HS-5 (cell line): ENCODE data around the gene NFIB.

Source experiments
- DNase-seq: peaks from one replicate; pipeline ENCODE4 v3.0.0-alpha.2; 2012; ENCODE audit warnings: low read depth

The NFIB gene

DNA sequence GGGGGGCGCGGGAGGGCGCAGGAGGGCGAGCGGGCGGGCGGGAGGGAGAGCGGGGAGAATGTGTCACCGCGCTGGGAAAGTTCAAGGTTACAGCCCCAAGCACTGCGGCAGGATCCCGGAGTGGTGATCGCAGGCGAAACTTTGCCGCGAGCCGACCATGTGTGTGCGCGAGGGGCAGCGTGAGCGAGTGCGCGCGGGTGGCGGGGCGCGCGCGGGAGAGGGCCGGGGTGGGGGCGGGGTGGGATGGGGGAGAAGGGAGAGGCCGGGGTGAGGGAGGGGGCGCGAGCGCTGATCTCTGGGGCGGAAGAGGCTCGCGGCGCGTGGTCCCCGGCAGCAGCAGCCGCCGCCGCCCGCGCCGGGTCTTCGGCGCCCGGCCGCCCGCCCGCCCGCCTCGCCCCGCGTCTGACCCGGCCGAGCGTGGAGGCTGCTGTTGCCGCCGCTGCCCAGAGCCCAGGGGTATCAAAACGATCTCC, at the start of gene NFIB:
Gene NFIB, minus strand, starts transcription at position 191 of the 473 bp plus-strand sequence. CDS start 630 bp downstream, outside the sequence.
- DNase-seq, result no peak

DNA sequence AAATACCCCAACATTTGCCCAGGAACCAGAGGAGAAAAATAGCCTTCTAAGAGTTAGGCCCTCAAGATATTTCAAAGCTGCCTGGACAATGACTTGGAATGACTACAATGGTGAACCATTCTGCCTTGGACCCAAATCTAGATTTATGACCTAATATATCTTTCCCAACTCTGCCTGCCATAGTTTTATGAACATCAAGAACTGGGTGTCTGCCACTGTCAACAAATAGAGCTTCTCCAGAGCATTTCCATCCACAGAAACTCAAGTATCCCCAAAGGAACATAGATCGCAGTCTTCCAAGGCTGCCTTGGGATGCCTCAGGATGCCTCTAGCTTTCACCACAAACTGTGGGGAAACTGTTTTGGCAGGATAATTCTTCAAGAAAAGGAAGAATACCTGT, 48.2 kb upstream of the NFIB start:
- DNase-seq, result no peak

DNA sequence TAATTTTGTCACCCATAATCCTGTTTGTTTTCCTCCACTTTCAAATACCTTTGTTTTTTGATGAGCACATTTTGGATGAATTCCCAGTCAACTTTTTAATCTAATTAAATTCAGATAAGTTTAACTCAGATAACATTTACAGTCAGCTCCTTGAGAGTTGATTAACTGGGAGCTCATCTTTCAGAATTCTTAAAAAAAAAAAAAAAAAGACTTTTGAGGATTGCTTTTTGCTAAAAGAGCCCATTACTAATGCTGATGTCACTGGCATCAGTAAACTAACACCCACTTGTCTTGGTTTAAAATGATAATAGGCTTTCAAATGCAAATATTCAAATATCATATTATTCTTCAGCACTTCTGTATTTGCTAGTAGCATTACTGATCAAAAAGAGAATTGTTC, 47.1 kb upstream of the NFIB start:
- DNase-seq, result no peak

DNA sequence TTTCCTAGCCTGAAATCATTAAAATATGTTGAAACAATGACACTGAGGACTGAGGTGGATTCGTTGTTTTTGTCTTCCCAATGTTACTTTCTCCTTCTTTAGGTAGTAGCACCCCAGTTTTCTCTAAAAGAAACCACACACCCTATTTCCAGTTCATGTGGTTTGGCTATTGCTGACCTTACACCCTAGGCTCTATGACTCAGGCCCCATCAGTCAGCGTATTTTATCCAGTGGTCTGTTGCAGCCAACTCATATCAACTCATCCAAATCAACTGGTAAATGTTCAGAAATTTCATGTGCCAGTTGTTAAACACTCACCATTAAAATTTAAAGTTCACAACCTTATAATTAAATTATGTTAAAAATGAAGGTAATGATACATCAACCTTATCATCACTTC, 44.6 kb upstream of the NFIB start:
- DNase-seq, result no peak

DNA sequence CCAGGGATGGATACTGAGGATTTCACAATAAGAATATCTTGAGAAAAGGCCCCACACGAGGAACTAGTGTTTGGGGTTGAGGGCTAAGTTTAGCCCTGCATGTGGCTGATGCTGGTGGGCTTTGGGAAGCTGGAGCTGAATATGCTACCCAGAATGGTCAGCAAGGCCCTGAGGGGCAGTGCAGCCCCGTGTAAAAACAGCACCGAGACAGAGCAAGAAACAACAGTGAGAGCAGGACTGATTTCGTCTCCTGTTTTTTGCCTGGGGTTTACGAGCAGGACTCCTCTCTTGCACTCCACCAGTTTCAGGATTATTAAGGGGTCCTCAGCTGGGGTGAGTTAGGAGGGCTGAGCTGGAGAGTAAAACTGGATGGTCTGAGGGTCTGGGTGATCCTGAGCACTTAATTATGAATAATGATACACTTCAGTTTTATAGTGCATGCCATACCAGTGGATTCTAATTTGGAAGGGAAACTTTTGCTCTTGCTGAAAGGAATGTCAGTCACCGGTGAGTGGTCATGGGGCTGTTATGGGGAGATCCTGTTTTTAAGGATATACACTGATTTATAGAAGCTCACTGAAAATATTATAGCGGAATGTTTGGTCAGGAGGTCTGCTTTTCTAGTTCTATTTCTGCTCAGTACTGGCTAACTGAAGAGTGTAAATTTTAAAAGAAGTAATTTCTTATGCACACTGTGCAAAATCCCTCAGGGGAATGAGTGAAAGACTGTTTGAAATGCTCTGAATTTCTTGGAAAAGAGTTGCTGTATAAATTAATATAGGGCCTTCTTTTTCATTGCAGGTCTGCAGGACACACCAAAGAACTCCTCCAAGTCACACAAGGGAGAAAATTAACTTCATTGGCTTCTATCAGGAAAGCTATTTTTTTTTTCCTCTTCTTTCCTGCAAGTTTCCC, 42.7 kb upstream of the NFIB start:
- no peak for DNase-seq

DNA sequence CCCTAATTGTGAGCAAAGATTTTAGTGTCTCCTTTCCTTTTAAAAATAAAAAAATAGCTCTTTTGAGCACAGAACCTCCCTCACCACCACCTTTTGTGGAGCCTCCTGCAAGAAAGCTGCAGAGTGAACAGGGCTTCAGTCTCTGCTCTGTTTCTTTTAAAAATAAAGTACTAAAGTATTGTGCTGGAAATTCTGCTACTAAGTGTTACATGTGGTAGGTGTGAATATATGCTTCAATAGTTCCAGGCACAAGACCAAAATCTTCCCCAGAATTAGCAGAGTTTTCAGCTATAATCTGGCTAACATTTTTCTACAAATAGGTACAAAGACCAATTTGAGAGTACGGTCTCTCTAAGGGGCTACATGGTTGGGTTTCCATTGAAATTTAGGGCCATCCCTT, 40.3 kb upstream of the NFIB start:
- DNase-seq, result no peak

DNA sequence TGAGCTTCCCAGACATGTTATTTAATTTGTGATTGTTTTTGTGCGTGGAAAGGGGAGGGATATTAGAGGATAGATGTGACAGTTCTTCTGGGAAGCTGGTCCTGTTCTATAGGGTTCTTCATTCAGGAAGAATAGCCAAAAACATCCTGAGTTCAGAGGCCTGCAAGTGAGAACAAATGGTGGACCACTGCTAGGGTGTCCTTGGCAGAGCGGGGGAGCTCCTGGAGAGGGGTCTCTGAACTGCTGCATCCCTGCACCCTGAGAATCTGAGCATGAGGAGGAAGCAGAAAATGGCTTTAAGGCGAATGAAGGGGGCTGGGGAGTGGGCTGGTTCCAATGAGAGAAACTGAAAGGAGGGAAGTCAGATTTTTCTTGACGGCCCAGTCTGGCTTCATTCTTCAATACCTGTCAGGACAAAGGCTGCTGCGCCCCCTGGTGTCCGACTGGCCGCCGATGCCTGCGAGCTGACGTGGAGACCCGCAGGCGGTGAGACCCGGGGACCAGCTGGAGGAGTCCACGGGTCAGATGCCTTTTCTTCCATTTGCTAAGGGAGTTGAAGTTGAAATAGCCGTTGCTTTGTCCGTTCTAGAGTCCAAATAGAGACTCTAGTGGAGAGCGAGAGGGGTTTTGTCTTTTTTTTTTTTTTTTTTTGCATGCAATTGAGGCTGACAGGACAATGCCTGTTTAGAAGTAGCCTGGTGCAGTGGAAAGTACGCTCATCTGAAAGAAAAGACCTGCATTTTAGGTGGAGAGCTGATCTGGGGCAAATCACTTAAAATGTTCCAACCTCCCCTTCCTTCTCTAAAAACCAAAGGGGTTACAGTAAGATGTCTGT, 39.5 kb upstream of the NFIB start:
- DNase-seq, result no peak

DNA sequence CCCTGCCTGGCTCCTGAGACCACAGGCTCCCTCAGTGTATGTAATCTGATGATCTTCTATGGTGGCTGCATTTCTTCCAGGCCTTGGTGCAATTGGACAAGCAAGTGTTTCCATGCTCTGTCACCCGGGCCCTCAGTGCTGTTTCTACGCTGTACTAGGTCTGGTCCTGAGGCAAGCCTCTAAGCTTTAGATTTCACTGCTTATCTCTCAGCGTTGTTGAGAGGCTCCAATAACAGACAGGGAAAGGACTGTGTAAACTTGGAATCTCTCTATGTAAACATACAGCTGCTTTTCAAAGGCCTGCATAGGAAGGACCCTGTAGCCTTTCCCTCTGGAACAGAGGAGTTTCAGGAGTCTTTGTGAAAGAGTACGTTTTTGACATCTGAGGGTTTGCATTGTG, 38.6 kb upstream of the NFIB start:
- no peak for DNase-seq

DNA sequence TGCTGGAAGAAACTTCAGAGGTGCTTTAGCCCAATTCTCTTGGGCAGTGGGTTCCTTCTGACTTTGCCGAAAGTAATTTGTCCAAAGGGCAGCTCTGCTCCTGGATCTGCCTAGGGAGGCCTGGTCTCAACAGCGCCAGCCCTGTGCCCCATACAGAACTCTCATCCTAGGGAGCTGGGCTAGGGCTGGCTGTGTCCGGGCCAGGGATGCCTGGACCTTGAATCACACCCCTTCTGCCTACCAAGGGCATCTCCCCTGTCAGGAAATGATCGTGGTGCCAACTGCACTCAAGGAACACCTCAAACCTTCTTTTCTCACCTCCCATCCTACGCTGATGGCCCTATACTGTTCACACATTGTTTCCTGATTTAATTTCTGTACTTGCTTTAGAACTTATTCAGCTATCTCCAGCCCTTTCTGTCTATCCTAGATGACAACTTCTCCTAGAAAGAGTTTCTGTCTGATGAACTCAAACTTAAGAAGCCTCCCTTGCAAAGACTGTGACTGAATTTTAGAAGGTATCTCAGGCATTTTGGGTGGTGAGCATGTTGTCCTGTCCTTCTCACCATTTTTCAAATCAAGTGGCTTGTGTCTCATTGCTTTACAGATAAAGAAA, 37.4 kb upstream of the NFIB start:
- no peak for DNase-seq

DNA sequence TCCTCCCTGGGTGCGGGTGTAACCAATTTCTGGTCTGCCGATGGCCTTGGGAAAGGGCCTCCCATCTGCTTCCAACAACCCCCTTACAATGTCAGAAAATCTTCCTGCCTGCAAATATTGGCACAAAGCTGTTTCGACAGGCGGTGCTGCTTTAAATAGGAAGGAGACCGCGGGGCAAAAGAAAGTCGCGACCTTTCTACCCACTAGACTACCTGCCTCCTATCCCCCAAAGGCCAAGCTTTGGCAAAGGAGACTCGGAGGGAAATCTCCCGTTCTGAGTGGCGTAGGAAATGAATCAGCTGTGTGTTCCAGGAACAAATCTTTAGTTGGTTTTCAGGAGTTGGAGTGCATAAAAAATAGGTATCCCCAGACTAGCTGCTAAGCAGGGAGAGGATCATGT, 36.8 kb upstream of the NFIB start:
- DNase-seq, result no peak

DNA sequence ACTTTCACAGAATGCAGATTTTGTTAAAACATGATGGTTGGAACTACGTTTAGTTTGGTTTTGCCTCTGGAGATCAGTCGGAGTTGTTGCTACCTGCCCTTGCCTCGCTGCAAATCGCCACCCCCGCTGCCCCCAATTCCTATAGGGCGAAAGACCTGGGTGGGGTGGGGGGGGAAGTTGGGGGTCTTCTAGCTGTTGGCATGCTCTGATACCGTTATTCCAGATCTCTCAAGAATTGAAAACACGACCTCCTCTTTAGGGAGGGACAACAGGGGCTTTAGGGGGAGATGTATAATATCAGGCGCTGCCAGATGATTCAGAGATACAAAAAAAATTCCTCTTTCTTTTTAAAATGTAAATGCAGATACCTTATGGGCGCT, 36.4 kb upstream of the NFIB start:
- no peak for DNase-seq

DNA sequence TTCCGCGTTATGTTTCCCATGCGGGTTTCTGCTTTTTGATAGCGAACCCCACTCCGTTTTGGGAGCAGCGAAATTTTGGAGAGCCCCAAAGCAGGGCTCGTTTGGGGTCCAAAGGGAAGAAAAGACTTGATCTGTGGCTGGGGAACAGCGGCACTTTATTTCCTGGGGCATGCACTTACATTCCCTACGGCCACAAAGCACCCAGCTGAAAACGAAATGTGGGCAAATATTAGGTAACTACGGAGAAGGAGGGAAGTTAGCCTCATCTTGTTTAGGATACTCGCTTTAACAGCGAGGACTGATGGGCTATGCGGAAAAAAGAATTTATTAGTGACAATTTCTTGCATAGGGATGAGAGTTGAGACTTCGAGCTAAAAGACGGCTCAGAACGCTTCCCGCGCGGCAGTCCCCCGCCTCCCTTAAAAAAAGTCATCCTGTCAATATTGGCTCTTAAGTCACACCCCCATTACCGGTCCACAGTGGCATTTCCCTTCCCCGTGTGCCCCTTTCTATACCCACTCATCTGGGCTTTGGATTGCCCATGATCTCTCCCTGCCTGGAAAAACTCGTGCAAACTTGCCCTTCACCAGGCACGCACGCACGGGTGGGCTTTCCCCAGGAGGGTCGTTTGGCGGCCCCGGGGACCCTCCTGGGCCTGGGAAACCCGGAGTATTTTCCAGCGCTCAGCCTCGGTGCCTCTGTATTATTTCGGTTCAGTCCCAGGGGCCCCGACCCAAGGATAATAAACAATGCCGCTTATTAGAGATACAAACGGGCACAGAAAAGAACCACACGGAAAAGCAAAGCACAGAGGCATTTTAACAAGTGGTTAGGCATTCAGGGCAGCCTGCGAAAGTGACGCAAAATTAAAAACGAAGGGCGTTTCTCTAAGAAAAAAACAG, 35.8 kb upstream of the NFIB start:
- DNase-seq, result no peak

DNA sequence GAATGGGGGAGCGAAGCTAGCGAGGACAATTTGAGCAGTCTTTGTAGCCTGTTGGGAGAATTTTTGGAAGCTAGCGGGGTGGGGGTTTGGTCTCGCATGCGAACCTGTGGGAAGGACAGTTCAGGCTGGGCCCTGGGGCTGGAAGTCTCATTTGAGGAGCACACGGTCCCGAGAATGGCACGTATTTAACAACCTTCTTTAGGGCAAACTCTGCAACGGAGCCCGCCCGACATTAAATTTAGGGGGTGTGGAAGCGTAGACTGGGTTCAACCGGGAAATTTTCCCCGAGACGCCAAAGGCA, 35.2 kb upstream of the NFIB start:
- DNase-seq, result no peak

DNA sequence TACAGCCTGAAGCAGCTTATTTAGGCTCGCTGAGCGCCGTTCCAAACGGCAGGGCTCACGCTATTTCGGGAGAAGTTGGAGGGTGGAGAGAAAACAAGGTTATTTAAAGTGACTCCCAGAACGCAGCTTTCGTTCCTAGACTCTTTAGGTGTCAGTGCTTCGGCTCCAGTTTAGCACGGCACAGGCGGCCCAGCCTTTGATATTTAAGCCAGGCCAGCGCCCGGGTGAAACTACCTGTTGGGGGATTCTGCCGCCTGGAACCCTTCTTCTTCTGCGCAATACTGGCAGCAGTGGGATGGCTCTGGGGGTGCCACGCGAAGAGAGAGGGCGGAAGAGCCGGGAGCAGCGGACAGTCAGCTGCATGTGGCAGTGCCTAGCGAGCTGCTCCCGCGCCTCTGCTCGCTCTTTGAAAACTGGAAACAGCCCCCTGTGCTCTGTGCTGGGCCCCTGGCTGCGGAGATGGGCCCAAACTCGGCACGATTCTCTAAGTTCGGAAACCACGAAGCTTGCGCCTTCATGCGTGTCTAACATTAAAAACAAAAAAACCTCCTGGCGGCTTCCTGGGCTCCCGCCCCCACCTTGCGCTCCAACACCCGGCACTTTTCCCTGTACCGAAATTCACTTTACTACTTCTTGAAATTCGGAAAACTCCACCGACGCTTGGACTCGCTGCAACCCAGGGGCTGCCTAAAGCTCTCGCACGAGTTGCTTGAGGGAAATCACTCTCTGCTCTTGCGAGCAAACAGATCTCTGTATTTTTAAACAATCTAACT, 34.6 kb upstream of the NFIB start:
- DNase-seq, result no peak

DNA sequence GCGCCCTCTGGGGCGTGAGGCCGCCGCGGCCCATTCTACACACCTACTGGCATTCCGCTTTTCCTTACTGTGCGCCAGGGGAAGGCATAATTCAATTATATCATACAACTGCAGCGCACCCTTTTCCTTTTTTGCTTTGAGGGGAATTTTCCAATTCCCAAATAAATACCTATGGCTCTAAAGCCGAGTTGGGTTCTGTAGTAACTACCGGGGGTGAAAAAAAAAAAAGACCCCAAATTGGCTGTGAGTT, 34.1 kb upstream of the NFIB start:
- no peak for DNase-seq

DNA sequence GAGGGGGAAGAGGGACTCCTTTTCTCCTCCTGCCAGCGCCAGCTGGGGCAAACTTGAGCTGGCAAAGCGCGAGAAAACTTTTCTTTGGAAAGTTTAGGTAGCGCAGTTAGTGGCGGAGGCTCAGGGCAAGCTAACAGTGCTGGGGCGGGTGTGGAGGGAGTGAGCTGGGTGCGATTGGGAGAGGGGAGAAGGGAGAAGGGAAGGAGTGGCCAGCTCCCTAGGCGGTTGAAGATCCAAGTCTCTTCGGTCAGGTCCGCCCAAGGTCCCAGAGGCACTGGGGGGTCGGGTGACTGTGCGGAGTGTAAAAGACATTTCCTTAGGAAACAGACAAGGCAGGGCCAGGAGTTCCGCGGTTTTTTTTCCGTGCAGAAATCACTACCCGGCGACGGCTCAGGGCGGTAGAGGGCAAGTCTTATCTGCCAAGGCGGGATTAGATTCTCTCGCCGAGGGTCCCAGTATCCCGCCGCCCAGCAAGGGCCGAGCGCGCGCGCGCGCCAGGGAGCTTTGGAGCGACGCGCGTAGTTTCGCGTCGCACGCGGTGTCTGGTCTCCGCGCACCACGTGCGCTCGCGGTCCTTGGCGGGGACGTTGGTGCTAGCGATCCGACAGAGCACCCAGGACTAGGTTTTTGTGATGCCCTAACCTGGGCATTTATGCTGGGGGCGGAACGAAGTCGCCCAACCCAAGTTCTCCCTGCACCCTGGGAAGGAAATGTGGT, 33.6 kb upstream of the NFIB start:
- no peak for DNase-seq

DNA sequence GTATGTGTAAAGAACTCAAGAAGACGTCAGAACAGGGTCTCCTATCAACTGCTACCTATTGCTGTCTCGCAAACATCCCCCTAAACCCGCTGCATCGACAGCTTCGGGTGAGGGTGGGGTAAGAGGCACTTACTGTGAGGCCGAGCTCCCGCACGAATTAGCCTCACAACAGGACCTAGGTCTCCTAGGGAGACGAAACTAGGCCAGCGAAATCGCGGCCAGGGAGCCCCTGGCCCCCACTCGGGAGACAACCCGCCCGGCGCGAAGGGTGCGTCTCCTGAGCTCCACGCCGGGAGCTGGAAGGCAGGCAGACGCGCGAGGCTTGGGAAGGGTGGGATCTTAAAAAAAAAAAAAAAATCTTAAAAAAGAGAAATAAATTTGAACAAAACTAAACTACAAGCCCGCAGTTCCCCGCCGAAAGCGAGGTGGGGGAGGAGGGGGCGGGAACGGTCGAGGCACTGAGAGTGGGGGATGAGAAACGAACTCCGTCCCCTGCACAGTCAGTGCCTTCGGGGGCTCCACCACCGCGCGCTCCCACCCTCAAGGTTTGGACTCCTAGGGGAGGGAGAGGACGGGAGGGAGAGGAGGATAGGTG, 33.0 kb upstream of the NFIB start:
- DNase-seq, result no peak

DNA sequence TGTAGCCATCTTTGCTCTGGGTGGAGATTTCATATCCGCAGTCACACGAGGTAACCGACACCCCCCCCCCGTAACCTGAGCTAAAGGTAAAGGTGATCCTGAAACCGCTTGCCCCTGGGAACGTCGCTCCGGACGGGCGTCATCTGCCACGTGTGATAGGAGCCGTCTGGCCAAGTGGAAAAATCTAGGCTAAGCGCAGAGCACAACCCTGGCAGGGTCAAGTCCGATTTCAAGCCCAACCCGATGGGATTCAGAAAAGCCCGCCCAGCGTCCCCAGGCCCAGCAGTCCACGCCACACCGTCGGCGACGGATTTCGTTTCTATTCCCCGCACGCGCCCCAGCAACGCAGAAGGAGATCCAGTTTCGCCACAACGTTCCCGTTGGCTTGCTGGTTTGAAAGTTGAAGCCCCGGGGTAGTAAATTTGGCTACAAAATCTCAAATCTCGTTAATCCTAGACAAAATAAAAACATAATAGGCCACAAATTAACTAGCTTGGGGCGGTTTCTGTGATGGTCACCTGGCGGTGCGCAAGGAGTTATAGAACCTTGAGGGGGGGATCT, 32.4 kb upstream of the NFIB start:
- DNase-seq, result no peak

DNA sequence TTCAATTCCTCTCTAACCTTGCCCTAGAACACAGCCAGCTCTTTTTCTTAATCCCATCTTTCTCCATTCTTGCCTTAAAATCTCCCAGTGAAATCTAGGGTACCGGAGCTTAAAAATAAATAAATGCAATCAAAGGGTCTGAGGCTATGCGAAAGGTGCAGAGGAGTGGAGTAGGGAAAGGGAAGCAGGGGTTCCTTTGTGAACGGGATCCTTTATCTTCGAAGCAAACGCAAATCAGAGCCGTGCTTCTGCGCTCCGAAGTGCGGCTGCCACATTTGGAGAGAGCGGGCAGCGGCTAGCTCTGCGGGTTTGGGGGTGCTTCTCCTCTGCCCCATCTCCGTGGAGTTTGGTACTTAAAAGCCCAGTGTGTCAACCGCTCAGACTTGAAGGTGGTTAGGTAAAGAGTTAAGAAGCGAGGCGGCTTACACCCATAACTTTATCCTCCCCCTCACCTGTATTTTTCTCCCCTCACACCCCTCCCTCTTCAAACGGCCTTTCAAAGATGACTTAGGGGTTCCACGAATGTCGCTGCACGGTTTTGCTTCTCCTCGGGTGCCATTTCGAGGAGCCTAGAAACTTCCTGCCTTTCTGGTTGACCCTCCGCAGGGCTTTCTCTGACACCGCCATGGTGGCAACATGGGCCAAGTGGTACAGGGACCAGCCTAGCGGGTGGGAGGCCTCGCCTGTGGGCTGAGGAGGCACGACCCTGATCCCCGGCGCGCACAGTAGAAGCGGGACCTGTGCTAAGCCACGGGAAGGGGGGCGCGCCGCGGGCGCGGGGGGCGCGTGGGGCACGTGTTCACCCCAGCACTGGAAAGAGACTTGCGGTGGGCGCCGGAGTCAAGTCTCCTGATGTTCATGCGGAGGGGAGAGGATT, 31.7 kb upstream of the NFIB start:
- DNase-seq, result no peak
